ENCODE data around the gene ZBTB46. TPM values are rescaled to one million over a fixed set of nuclear protein-coding genes. Genes with fewer than 3 reads are reported as not detected.

ZBTB46 gene
- total and polyA plus RNA-seq, 10 of the 15 experiments (the other 5 are each of a cell fraction or from before 2014, with no cell fraction given), result 0.15 to 0.92 (median 0.34) TPM

DNA sequence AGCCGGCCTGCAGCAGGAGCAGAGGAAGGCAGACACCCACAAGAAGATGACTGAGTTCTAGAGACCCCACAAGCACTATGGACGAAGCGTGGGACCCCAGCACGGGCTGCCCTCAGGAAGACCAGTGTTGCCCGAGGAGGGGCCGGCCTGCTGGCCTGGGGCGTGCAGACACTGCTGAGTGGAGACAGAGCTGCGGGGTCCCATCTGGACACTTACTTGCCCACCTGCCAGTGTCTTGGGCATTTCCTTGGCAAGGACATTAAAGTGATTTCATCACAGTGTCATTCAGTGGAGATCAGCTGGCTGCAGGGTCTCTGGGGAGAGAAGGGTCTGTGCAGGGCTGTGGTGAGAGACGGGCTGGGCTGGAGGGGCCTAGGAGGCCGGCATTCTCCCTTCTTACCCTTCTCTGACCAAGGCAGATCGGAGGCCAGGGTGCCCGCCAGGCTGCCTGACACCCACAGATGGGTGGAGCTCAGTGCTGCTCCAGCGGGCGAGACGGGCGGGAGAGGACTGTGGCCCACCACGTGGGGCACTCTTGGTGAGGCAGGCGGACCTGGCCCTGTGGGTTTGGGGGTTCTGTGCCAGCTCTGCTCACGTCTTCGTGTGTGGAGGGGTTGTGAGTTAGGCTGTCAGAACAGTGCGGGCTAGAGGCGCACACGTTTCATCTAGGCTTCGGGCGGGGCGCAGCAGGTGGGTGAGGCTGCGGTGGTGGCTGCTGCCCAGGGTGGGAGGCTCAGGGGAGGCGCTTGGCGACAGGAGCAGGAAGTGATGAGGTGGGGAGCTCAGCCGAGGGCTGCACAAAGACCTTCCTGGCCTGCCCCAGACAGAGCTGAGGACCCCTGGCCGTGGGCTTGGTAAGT lies 95.0 kb downstream of the ZBTB46 start, which contains the start of gene LIME1:
Gene LIME1, plus strand, starts transcription at position 806 of the 860 bp plus-strand sequence. CDS start 886 bp downstream, outside the sequence.
- no peak for DNase-seq (ENCODE audit: low read depth, low spot score)
- Histone ChIP-seq H3K4me3 (peak within 1 kb of the TSS; percentile 84), H3K27ac (ENCODE audit: control insufficient read depth, insufficient read depth) (peak within 1 kb of the TSS; percentile 94), H3K79me2 (ENCODE audit: control insufficient read depth, insufficient read depth, low read length) (peaks cover 32% of the 10 kb centered on the region), H3K36me3 (ENCODE audit: control insufficient read depth in 2 of 2, insufficient read depth in 2 of 2, low read length in 1 of 2) (peaks cover 8 to 24% of the 10 kb centered on the region in 2 experiments; a peak in 3 of 4 replicates), H3K4me1 (ENCODE audit: control insufficient read depth, insufficient read depth, low read length) (peaks cover 41% of the 10 kb centered on the region), H3K9ac (ENCODE audit: control insufficient read depth, insufficient read depth, low read length) (peak within 1 kb of the TSS; percentile 81), H4K20me1 (ENCODE audit: control insufficient read depth, insufficient read depth) (no peaks in the 10 kb centered on the region), H3K9me3 (replicated peaks; ENCODE audit: control insufficient read depth, insufficient read depth, low read length) (no peaks in the 10 kb centered on the region), H3K4me2 (ENCODE audit: control insufficient read depth, insufficient read depth) (peak within 1 kb of the TSS; percentile 93), H2AFZ (ENCODE audit: control insufficient read depth, low read depth, low read length) (peak within 1 kb of the TSS; percentile 34; the same call in 1 of the 2 replicates), H3K27me3 (replicated peaks in 1 of 2; ENCODE audit: control insufficient read depth in 2 of 2, insufficient read depth in 2 of 2, low read length in 1 of 2) (no peaks in the 10 kb centered on the region)
- RAD21 ChIA-PET (ENCODE audit: unreplicated experiment), result interaction anchor here (0.9 to 4.2 kb wide), 8 partner anchors 8 to 199 kb away, joined by 3 to 32 read pairs (median 5); partner anchors contain the start of genes ARFRP1, PTK6, RTEL1 and TPD52L2
- in situ Hi-C loops (cut with MboI), result no loop called here
- peak; percentile 92 for FAIRE-seq
- CTCF ChIA-PET, result interaction anchor here (0.6 to 2.9 kb wide), 8 partner anchors 13 to 198 kb away, joined by 3 to 28 read pairs (median 4); partner anchors contain the start of genes ARFRP1, RTEL1, TPD52L2 and ZGPAT
- POLR2A ChIA-PET, result interaction anchor here (0.6 to 2.1 kb wide), 6 partner anchors 8 to 129 kb away, joined by 3 to 6 read pairs (median 4); partner anchors contain the start of genes ARFRP1, TPD52L2 and ZGPAT
- SMC1A ChIA-PET (ENCODE audit: uncharacterized antibody, unreplicated experiment), result interaction anchor here (0.8 to 1.7 kb wide), 7 partner anchors 8 to 93 kb away, joined by 3 to 14 read pairs (median 3); partner anchors contain the start of genes ARFRP1 and ZGPAT
- 38% methylated on average over 31 of the region's 31 CpGs for WGBS (ENCODE audit: insufficient coverage, insufficient replicate concordance, low lambda C conversion rate, missing lambda C conversion rate)
- peak; percentile 62 for ATAC-seq
- no TSS peak for BruUV-seq (replicated peaks)
- intact Hi-C loops (cut with micrococcal nuclease; ENCODE audit: unreplicated experiment), result loop anchor here (2.0 kb wide), 2 partner anchors 29 to 129 kb away; partner anchors contain the start of genes ARFRP1 and TPD52L2
- TF ChIP-seq BMI1 (IDR thresholded peaks at IDR 0.05; ENCODE audit: borderline replicate concordance) (no peak), CBFB (IDR thresholded peaks at IDR 0.05; ENCODE audit: low read depth) (no peak), BHLHE40 (IDR thresholded peaks at IDR 0.05; ENCODE audit: borderline replicate concordance in 1 of 2, low read depth in 2 of 2, low read length in 1 of 2) (peak in 1 of 2 experiments; percentile 67; a peak in 2 of 4 replicates), NBN (IDR thresholded peaks at IDR 0.05) (peak; percentile 72), FOXK2 (IDR thresholded peaks at IDR 0.05) (no peak), EGR1 (IDR thresholded peaks at IDR 0.05; ENCODE audit: borderline replicate concordance in 1 of 2, low read depth in 2 of 2, low read length in 2 of 2) (0 out of 3 replicates have a peak, but pooled peaks of 1 of the 2 experiments have one; percentile 18), TCF3 (IDR thresholded peaks at IDR 0.05; ENCODE audit: borderline replicate concordance, insufficient read depth, low read depth, low read length) (peak; percentile 50; the same call in 1 of the 2 replicates), CREM (IDR thresholded peaks at IDR 0.05; ENCODE audit: low read depth) (0 out of 2 replicates have a peak, but pooled peaks have one; percentile 27), MEF2B (IDR thresholded peaks at IDR 0.05; ENCODE audit: partially characterized antibody, poor library complexity, severe bottlenecking) (no peak), BACH1 (IDR thresholded peaks at IDR 0.05; ENCODE audit: borderline replicate concordance) (0 out of 2 replicates have a peak, but pooled peaks have one; percentile 16)
- TF ChIP-seq, protein P1, sequence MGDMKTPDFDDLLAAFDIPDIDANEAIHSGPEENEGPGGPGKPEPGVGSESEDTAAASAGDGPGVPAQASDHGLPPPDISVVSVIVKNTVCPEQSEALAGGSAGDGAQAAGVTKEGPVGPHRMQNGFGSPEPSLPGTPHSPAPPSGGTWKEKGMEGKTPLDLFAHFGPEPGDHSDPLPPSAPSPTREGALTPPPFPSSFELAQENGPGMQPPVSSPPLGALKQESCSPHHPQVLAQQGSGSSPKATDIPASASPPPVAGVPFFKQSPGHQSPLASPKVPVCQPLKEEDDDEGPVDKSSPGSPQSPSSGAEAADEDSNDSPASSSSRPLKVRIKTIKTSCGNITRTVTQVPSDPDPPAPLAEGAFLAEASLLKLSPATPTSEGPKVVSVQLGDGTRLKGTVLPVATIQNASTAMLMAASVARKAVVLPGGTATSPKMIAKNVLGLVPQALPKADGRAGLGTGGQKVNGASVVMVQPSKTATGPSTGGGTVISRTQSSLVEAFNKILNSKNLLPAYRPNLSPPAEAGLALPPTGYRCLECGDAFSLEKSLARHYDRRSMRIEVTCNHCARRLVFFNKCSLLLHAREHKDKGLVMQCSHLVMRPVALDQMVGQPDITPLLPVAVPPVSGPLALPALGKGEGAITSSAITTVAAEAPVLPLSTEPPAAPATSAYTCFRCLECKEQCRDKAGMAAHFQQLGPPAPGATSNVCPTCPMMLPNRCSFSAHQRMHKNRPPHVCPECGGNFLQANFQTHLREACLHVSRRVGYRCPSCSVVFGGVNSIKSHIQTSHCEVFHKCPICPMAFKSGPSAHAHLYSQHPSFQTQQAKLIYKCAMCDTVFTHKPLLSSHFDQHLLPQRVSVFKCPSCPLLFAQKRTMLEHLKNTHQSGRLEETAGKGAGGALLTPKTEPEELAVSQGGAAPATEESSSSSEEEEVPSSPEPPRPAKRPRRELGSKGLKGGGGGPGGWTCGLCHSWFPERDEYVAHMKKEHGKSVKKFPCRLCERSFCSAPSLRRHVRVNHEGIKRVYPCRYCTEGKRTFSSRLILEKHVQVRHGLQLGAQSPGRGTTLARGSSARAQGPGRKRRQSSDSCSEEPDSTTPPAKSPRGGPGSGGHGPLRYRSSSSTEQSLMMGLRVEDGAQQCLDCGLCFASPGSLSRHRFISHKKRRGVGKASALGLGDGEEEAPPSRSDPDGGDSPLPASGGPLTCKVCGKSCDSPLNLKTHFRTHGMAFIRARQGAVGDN (IDR thresholded peaks at IDR 0.05), result peak; percentile 67
- TF ChIP-seq, protein P2, sequence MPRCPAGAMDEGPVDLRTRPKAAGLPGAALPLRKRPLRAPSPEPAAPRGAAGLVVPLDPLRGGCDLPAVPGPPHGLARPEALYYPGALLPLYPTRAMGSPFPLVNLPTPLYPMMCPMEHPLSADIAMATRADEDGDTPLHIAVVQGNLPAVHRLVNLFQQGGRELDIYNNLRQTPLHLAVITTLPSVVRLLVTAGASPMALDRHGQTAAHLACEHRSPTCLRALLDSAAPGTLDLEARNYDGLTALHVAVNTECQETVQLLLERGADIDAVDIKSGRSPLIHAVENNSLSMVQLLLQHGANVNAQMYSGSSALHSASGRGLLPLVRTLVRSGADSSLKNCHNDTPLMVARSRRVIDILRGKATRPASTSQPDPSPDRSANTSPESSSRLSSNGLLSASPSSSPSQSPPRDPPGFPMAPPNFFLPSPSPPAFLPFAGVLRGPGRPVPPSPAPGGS (IDR thresholded peaks at IDR 0.05; ENCODE audit: borderline replicate concordance, insufficient read depth, low read depth, low read length, poor library complexity, severe bottlenecking), result no peak
- TF ChIP-seq, protein P3, sequence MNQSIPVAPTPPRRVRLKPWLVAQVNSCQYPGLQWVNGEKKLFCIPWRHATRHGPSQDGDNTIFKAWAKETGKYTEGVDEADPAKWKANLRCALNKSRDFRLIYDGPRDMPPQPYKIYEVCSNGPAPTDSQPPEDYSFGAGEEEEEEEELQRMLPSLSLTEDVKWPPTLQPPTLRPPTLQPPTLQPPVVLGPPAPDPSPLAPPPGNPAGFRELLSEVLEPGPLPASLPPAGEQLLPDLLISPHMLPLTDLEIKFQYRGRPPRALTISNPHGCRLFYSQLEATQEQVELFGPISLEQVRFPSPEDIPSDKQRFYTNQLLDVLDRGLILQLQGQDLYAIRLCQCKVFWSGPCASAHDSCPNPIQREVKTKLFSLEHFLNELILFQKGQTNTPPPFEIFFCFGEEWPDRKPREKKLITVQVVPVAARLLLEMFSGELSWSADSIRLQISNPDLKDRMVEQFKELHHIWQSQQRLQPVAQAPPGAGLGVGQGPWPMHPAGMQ (IDR thresholded peaks at IDR 0.05; ENCODE audit: borderline replicate concordance), result no peak

All from GM12878 (cell line).